ENCODE measurements around the gene IRAK1BP1.
"Not testable (repeated sequence)": the region's sequence is repeated elsewhere in the genome, so short reads cannot be mapped to it uniquely, and the experiment has no call there.

The IRAK1BP1 gene

DNA sequence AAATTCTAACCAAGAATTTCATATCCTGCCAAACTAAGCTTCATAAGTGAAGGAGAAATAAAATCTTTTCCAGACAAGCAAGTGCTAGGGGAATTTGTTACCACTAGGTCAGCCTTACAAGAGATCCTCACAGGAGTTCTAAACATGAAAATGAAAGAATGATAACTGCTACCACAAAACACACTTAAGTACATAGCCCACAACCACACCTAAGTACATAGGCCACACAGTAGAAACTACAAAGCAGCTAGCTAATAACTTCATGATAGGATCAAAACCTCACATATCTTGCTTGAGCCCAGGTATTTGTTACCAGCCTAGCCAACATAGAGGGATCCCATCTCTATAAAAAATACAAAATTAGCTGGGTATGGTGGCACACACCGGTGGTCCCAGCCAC, 50.4 kb downstream of the IRAK1BP1 start:
- Histone ChIP-seq H3K9ac (ENCODE audit: low read depth in 1 of 2, low read length in 2 of 2) (no peak overlapping the region), H3K4me1 (ENCODE audit: control insufficient read depth in 1 of 2, insufficient read depth in 2 of 2, low read length in 2 of 2) (no peaks in the 10 kb centered on the region), H3K9me3 (ENCODE audit: control insufficient read depth in 1 of 2, low read length in 2 of 2) (peaks cover 0 to 11% of the 10 kb centered on the region in 2 donors), H3K36me3 (ENCODE audit: control insufficient read depth in 1 of 2, insufficient read depth in 2 of 2, low read length in 2 of 2) (no peaks in the 10 kb centered on the region), H3K27ac (ENCODE audit: low read depth, low read length) (no peak overlapping the region), H3K4me3 (ENCODE audit: low read depth in 1 of 2, low read length in 2 of 2) (no peak overlapping the region), H3K27me3 (ENCODE audit: control insufficient read depth in 1 of 2, insufficient read depth in 2 of 2, low read length in 2 of 2) (no peaks in the 10 kb centered on the region)

GRCh38 chr6:78921168-78921567, 53.8 kb downstream of the IRAK1BP1 start:
- H3K9ac ChIP-seq (ENCODE audit: low read depth in 1 of 2, low read length in 2 of 2); H3K27ac ChIP-seq (ENCODE audit: low read depth, low read length); H3K27me3 ChIP-seq (ENCODE audit: control insufficient read depth in 1 of 2, insufficient read depth in 2 of 2, low read length in 2 of 2); H3K4me3 ChIP-seq (ENCODE audit: low read depth in 1 of 2, low read length in 2 of 2); H3K36me3 ChIP-seq (ENCODE audit: control insufficient read depth in 1 of 2, insufficient read depth in 2 of 2, low read length in 2 of 2); H3K4me1 ChIP-seq (ENCODE audit: control insufficient read depth in 1 of 2, insufficient read depth in 2 of 2, low read length in 2 of 2): not testable (repeated sequence)
- H3K9me3 ChIP-seq (ENCODE audit: control insufficient read depth in 1 of 2, low read length in 2 of 2): peaks cover 3 to 11% of the 10 kb centered on the region in 2 donors

DNA sequence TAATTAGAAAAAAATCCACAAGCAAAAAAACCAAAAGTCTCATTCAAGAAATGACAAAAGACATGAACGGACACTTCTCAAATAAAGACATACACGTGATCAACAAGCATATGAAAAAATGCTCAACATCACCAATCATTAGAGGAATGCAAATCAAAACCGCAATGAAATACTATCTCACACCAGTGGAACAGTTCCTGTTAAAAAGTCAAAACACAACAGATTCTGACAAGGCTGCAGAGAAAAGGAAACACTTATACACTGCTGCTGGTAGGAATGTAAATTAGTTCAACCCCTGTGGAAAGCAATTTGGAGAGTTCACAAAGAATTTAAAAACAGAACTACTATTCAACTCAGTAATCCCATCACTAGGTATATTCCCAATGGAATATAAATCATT, 58.0 kb downstream of the IRAK1BP1 start:
- no peaks in the 10 kb centered on the region for H3K36me3 ChIP-seq (ENCODE audit: control insufficient read depth in 1 of 2, insufficient read depth in 2 of 2, low read length in 2 of 2)
- H3K27ac ChIP-seq (ENCODE audit: low read depth, low read length): no peak overlapping the region
- no peak overlapping the region for H3K9ac ChIP-seq (ENCODE audit: low read depth in 1 of 2, low read length in 2 of 2)
- peaks cover 8 to 12% of the 10 kb centered on the region in 2 donors for H3K9me3 ChIP-seq (ENCODE audit: control insufficient read depth in 1 of 2, low read length in 2 of 2)
- H3K27me3 ChIP-seq (ENCODE audit: control insufficient read depth in 1 of 2, insufficient read depth in 2 of 2, low read length in 2 of 2): no peaks in the 10 kb centered on the region
- H3K4me1 ChIP-seq (ENCODE audit: control insufficient read depth in 1 of 2, insufficient read depth in 2 of 2, low read length in 2 of 2): no peaks in the 10 kb centered on the region
- H3K4me3 ChIP-seq (ENCODE audit: low read depth in 1 of 2, low read length in 2 of 2): no peak overlapping the region

- H3K9ac ChIP-seq (ENCODE audit: low read depth in 1 of 2, low read length in 2 of 2): no peak overlapping the region
- no peak overlapping the region for H3K27ac ChIP-seq (ENCODE audit: low read depth, low read length)
- no peaks in the 10 kb centered on the region for H3K27me3 ChIP-seq (ENCODE audit: control insufficient read depth in 1 of 2, insufficient read depth in 2 of 2, low read length in 2 of 2)
- no peak overlapping the region for H3K4me3 ChIP-seq (ENCODE audit: low read depth in 1 of 2, low read length in 2 of 2)
- no peaks in the 10 kb centered on the region for H3K4me1 ChIP-seq (ENCODE audit: control insufficient read depth in 1 of 2, insufficient read depth in 2 of 2, low read length in 2 of 2)
- H3K36me3 ChIP-seq (ENCODE audit: control insufficient read depth in 1 of 2, insufficient read depth in 2 of 2, low read length in 2 of 2): peaks cover 1 to 21% of the 10 kb centered on the region in 2 donors
- H3K9me3 ChIP-seq (ENCODE audit: control insufficient read depth in 1 of 2, low read length in 2 of 2): no peaks in the 10 kb centered on the region
These were observed 68.2 kb downstream of the IRAK1BP1 start for GRCh38 chr6:78935553-78935952.

DNA sequence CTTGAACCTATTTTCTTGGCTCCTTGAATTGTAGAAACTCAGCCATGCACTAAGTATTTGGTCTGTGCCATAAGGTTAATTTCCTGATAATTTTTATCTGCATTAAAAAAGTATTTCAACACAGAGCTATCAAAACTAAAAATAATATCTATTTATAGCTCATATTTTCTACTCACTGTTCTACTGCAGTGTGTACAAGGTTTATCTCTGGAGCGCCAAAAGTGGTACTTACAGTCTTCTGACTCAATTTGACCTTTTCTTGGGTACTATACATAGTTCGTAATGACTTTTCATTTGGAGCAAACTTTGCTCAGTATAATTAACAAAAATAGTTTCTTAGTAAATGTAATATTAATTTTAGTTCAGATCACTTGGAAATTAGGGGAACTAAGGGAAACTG, 69.2 kb downstream of the IRAK1BP1 start:
- Histone ChIP-seq H3K36me3 (ENCODE audit: control insufficient read depth in 1 of 2, insufficient read depth in 2 of 2, low read length in 2 of 2) (peaks cover 8 to 28% of the 10 kb centered on the region in 2 donors), H3K4me3 (ENCODE audit: low read depth in 1 of 2, low read length in 2 of 2) (no peak overlapping the region), H3K27ac (ENCODE audit: low read depth, low read length) (no peak overlapping the region), H3K4me1 (ENCODE audit: control insufficient read depth in 1 of 2, insufficient read depth in 2 of 2, low read length in 2 of 2) (no peaks in the 10 kb centered on the region), H3K27me3 (ENCODE audit: control insufficient read depth in 1 of 2, insufficient read depth in 2 of 2, low read length in 2 of 2) (no peaks in the 10 kb centered on the region), H3K9me3 (ENCODE audit: control insufficient read depth in 1 of 2, low read length in 2 of 2) (no peaks in the 10 kb centered on the region), H3K9ac (ENCODE audit: low read depth in 1 of 2, low read length in 2 of 2) (no peak overlapping the region)

DNA sequence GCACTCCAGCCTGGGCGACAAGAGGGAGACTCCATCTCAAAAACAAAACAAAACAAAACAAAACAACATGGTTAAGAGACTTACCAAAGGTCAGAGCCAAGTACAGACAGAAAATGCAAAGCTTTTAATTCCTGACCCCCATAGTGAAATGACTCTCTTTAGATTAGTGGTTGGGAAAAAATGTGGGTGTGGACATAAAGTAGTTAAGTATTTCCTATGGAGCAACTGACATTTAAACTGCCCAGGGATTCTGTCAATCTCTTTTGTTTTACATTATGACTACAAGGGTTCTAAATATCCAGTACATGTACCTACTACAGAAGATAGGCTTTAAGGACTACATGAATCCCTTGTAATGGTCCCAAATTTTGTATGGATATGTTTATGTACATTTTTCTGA, 75.1 kb downstream of the IRAK1BP1 start:
- Histone ChIP-seq H3K4me1 (ENCODE audit: control insufficient read depth in 1 of 2, insufficient read depth in 2 of 2, low read length in 2 of 2) (no peaks in the 10 kb centered on the region), H3K36me3 (ENCODE audit: control insufficient read depth in 1 of 2, insufficient read depth in 2 of 2, low read length in 2 of 2) (peaks cover 33 to 60% of the 10 kb centered on the region in 2 donors), H3K9ac (ENCODE audit: low read depth in 1 of 2, low read length in 2 of 2) (no peak overlapping the region), H3K27me3 (ENCODE audit: control insufficient read depth in 1 of 2, insufficient read depth in 2 of 2, low read length in 2 of 2) (no peaks in the 10 kb centered on the region), H3K27ac (ENCODE audit: low read depth, low read length) (no peak overlapping the region), H3K9me3 (ENCODE audit: control insufficient read depth in 1 of 2, low read length in 2 of 2) (no peaks in the 10 kb centered on the region), H3K4me3 (ENCODE audit: low read depth in 1 of 2, low read length in 2 of 2) (no peak overlapping the region)

- Histone ChIP-seq H3K36me3 (ENCODE audit: control insufficient read depth in 1 of 2, insufficient read depth in 2 of 2, low read length in 2 of 2) (peaks cover 48 to 72% of the 10 kb centered on the region in 2 donors), H3K27me3 (ENCODE audit: control insufficient read depth in 1 of 2, insufficient read depth in 2 of 2, low read length in 2 of 2) (no peaks in the 10 kb centered on the region), H3K4me3 (ENCODE audit: low read depth in 1 of 2, low read length in 2 of 2) (no peak overlapping the region), H3K9ac (ENCODE audit: low read depth in 1 of 2, low read length in 2 of 2) (no peak overlapping the region), H3K27ac (ENCODE audit: low read depth, low read length) (no peak overlapping the region), H3K4me1 (ENCODE audit: control insufficient read depth in 1 of 2, insufficient read depth in 2 of 2, low read length in 2 of 2) (no peaks in the 10 kb centered on the region), H3K9me3 (ENCODE audit: control insufficient read depth in 1 of 2, low read length in 2 of 2) (peaks cover 12% of the 10 kb centered on the region in 2 donors)
These were observed 80.2 kb downstream of the IRAK1BP1 start for GRCh38 chr6:78947529-78947928.

GRCh38 chr6:78947962-78948361, 80.6 kb downstream of the IRAK1BP1 start:
- no peaks in the 10 kb centered on the region for H3K4me1 ChIP-seq (ENCODE audit: control insufficient read depth in 1 of 2, insufficient read depth in 2 of 2, low read length in 2 of 2)
- no peak overlapping the region for H3K27ac ChIP-seq (ENCODE audit: low read depth, low read length)

GRCh38 chr6:78948785-78949184, 81.4 kb downstream of the IRAK1BP1 start:
- peaks cover 50 to 76% of the 10 kb centered on the region in 2 donors for H3K36me3 ChIP-seq (ENCODE audit: control insufficient read depth in 1 of 2, insufficient read depth in 2 of 2, low read length in 2 of 2)
- H3K4me1 ChIP-seq (ENCODE audit: control insufficient read depth in 1 of 2, insufficient read depth in 2 of 2, low read length in 2 of 2): no peaks in the 10 kb centered on the region
- no peak overlapping the region for H3K4me3 ChIP-seq (ENCODE audit: low read depth in 1 of 2, low read length in 2 of 2)

More at GRCh38 chr6:78947962-78948361, 80.6 kb downstream of the IRAK1BP1 start:
- H3K9ac ChIP-seq (ENCODE audit: low read depth in 1 of 2, low read length in 2 of 2): no peak overlapping the region
- peaks cover 12% of the 10 kb centered on the region in 2 donors for H3K9me3 ChIP-seq (ENCODE audit: control insufficient read depth in 1 of 2, low read length in 2 of 2)
- no peaks in the 10 kb centered on the region for H3K27me3 ChIP-seq (ENCODE audit: control insufficient read depth in 1 of 2, insufficient read depth in 2 of 2, low read length in 2 of 2)
- H3K36me3 ChIP-seq (ENCODE audit: control insufficient read depth in 1 of 2, insufficient read depth in 2 of 2, low read length in 2 of 2): peaks cover 49 to 74% of the 10 kb centered on the region in 2 donors
- H3K4me3 ChIP-seq (ENCODE audit: low read depth in 1 of 2, low read length in 2 of 2): no peak overlapping the region

DNA sequence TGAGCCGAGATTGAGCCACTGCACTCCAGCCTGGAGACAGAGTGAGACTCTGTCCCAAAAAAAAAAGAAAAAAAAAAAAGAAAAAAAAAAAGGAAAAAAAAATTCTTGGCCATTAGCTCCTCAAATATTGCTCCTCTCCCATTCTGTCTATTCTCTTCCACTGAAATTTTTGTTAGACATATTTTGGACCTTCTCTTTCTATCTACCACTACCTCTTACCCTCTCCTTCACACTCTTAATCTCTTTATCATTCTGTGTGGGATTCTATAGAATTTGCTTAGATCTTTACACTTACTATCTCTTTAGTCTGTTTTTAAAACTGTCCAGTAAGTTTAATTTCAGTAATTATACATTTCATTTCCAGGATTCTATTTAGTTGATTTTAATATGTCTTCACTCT, 85.0 kb downstream of the IRAK1BP1 start:
- H3K27ac ChIP-seq (ENCODE audit: low read depth, low read length): no peak overlapping the region
- no peaks in the 10 kb centered on the region for H3K27me3 ChIP-seq (ENCODE audit: control insufficient read depth in 1 of 2, insufficient read depth in 2 of 2, low read length in 2 of 2)
- H3K36me3 ChIP-seq (ENCODE audit: control insufficient read depth in 1 of 2, insufficient read depth in 2 of 2, low read length in 2 of 2): peaks cover 39 to 74% of the 10 kb centered on the region in 2 donors
- H3K4me3 ChIP-seq (ENCODE audit: low read depth in 1 of 2, low read length in 2 of 2): no peak overlapping the region
- peaks cover 12% of the 10 kb centered on the region in 2 donors for H3K9me3 ChIP-seq (ENCODE audit: control insufficient read depth in 1 of 2, low read length in 2 of 2)
- H3K9ac ChIP-seq (ENCODE audit: low read depth in 1 of 2, low read length in 2 of 2): no peak overlapping the region
- H3K4me1 ChIP-seq (ENCODE audit: control insufficient read depth in 1 of 2, insufficient read depth in 2 of 2, low read length in 2 of 2): no peaks in the 10 kb centered on the region

More at GRCh38 chr6:78948785-78949184, 81.4 kb downstream of the IRAK1BP1 start:
- no peak overlapping the region for H3K9ac ChIP-seq (ENCODE audit: low read depth in 1 of 2, low read length in 2 of 2)
- no peaks in the 10 kb centered on the region for H3K27me3 ChIP-seq (ENCODE audit: control insufficient read depth in 1 of 2, insufficient read depth in 2 of 2, low read length in 2 of 2)
- no peak overlapping the region for H3K27ac ChIP-seq (ENCODE audit: low read depth, low read length)
- H3K9me3 ChIP-seq (ENCODE audit: control insufficient read depth in 1 of 2, low read length in 2 of 2): peaks cover 12% of the 10 kb centered on the region in 2 donors

Data from duodenal mucosa (tissue), 2 donors.